A549 (cell line): ENCODE measurements around the gene TMEM120B. TPM values are rescaled to one million over a fixed set of nuclear protein-coding genes. Genes with fewer than 3 reads are reported as not detected.

ENCODE experiments used
- ATAC-seq, 2 experiments: fragments of 200-7000 bp in 1 of 2; fragments of >200 bp in 1 of 2; cut with Nextera tagmentation in 1 of 2; cut with Tn5 transposase in 1 of 2; 3 replicates each; pipeline versions ENCODE4 v1.8.0 to v1.9.1; 2018 to 2020; ENCODE audit warnings: mild to moderate bottlenecking in 1 of 2, moderate library complexity in 1 of 2
- CTCF ChIA-PET: fragments of 300-600 bp; sonication (Branson Sonifier 250); formaldehyde crosslinking; extraction: SDS; loops from one replicate; lab custom pipeline; 2021; ENCODE audit warnings: antibody characterized with exemption, inconsistent platforms; lab: Yijun Ruan, JAX
- POLR2A ChIA-PET: fragments of 350-600 bp; formaldehyde crosslinking; extraction: SDS; loops from one replicate; lab custom pipeline; 2021; ENCODE audit warnings: antibody characterized with exemption, inconsistent platforms; lab: Yijun Ruan, JAX
- DNase-seq, 2 experiments: peaks; one replicate each; pipeline versions ENCODE4 v3.0.0 to v3.0.0-alpha.2; 2011 to 2016; ENCODE audit warnings: low read depth in 1 of 2, low spot score in 1 of 2
- FAIRE-seq: peaks from 2 replicates; lab custom pipeline; 2011; peaks lifted over from hg19 to GRCh38; lab: Jason Lieb, UNC
- H3K27ac ChIP-seq, 2 experiments: fragments of >200 bp; sonication (Bioruptor Twin); formaldehyde crosslinking; 3 replicates each; pipeline ENCODE4 v1.5.1; 2016 to 2017
- H3K4me1 ChIP-seq: fragments of >200 bp; sonication (Bioruptor Twin); formaldehyde crosslinking; 3 replicates; pipeline ENCODE4 v1.6.1; 2016
- H3K4me2 ChIP-seq: fragments of >200 bp; sonication (Bioruptor Twin); formaldehyde crosslinking; 3 replicates; pipeline ENCODE4 v1.6.1; 2016
- H3K4me3 ChIP-seq: fragments of >200 bp; sonication (Bioruptor Twin); formaldehyde crosslinking; 3 replicates; pipeline ENCODE4 v1.5.1; 2016
- H3K9me3 ChIP-seq: fragments of >200 bp; sonication (Bioruptor Twin); formaldehyde crosslinking; 3 replicates; pipeline ENCODE4 v1.6.1; 2016
- BHLHE40 ChIP-seq: IDR thresholded peaks from 2 replicates; pipeline ENCODE4 v1.6.1; 2012; ENCODE audit warnings: low read depth, low read length, inconsistent platforms
- CBX2 ChIP-seq: fragments of 200-600 bp; sonication (generic); IDR thresholded peaks from 2 replicates; pipeline ENCODE4 v1.6.1; 2016; ENCODE audit warnings: low read depth, mild to moderate bottlenecking, borderline replicate concordance
- CBX8 ChIP-seq: fragments of 200-600 bp; sonication (generic); IDR thresholded peaks from 2 replicates; pipeline ENCODE4 v1.6.1; 2016
- CHD2 ChIP-seq: fragments of 150-350 bp; IDR thresholded peaks from 2 replicates; pipeline ENCODE4 v1.6.1; 2014; ENCODE audit warnings: low read length; ENCODE audit not compliant: partially characterized antibody
- CHD4 ChIP-seq: fragments of 200-600 bp; sonication (generic); IDR thresholded peaks from 2 replicates; pipeline ENCODE4 v1.6.1; 2016; ENCODE audit warnings: antibody characterized with exemption, mild to moderate bottlenecking, borderline replicate concordance
- EP300 ChIP-seq, 2 experiments: fragments of >200 bp; sonication (Bioruptor Twin); formaldehyde crosslinking; IDR thresholded peaks; 2 replicates in 1 of 2; 3 replicates in 1 of 2; pipeline ENCODE4 v1.6.1; 2016 to 2017
- ESRRA ChIP-seq: fragments of 150-350 bp; IDR thresholded peaks from 2 replicates; pipeline ENCODE4 v1.6.1; 2014; ENCODE audit warnings: mild to moderate bottlenecking, low read length, borderline replicate concordance
- FOSB ChIP-seq: fragments of 250-450 bp; sonication (Bioruptor Pico); IDR thresholded peaks from 2 replicates; pipeline ENCODE4 v1.5.0; 2020; ENCODE audit warnings: mild to moderate bottlenecking, moderate library complexity
- FOSL2 ChIP-seq, 2 experiments: fragments of 450-650 bp in 1 of 2; fragments of >200 bp in 1 of 2; sonication (Bioruptor Twin) in 1 of 2; formaldehyde crosslinking; IDR thresholded peaks; 2 replicates each; pipeline versions ENCODE4 v1.5.0 to v1.6.1; 2016 to 2020; ENCODE audit warnings: mild to moderate bottlenecking in 1 of 2, moderate library complexity in 1 of 2
- HDAC2 ChIP-seq: fragments of 200-600 bp; sonication (generic); IDR thresholded peaks from 2 replicates; pipeline ENCODE4 v1.6.1; 2016
- HEYL ChIP-seq: fragments of 250-450 bp; sonication (Bioruptor Pico); IDR thresholded peaks from 2 replicates; pipeline ENCODE4 v1.8.0; 2021; ENCODE audit warnings: mild to moderate bottlenecking, moderate library complexity
- HOXA7 ChIP-seq: fragments of 250-450 bp; sonication (Bioruptor Pico); IDR thresholded peaks from 2 replicates; pipeline ENCODE4 v1.5.0; 2020; ENCODE audit warnings: mild to moderate bottlenecking, moderate library complexity
- HOXB13 ChIP-seq: fragments of 250-450 bp; sonication (Bioruptor Pico); IDR thresholded peaks from 2 replicates; pipeline ENCODE4 v1.5.0; 2020; ENCODE audit warnings: low read depth, mild to moderate bottlenecking, moderate library complexity
- JUN ChIP-seq, 2 experiments: fragments of >200 bp; sonication (Bioruptor Twin); formaldehyde crosslinking; IDR thresholded peaks; 2 replicates in 1 of 2; 3 replicates in 1 of 2; pipeline ENCODE4 v1.6.1; 2016 to 2017
- JUNB ChIP-seq: fragments of >200 bp; sonication (Bioruptor Twin); formaldehyde crosslinking; IDR thresholded peaks from 2 replicates; pipeline ENCODE4 v1.6.1; 2016
- MAZ ChIP-seq: fragments of 150-350 bp; IDR thresholded peaks from 2 replicates; pipeline ENCODE4 v1.6.1; 2014; ENCODE audit warnings: antibody characterized with exemption, low read depth, low read length, borderline replicate concordance
- NFE2L2 ChIP-seq: fragments of 150-350 bp; conservative IDR thresholded peaks from 2 replicates; pipeline ENCODE4 v1.6.1; 2014; ENCODE audit warnings: low read length
- RAD21 ChIP-seq, 2 experiments: fragments of >200 bp in 1 of 2; sonication (Bioruptor Twin) in 1 of 2; formaldehyde crosslinking in 1 of 2; IDR thresholded peaks in 1 of 2; conservative IDR thresholded peaks in 1 of 2; 2 replicates in 1 of 2; 3 replicates in 1 of 2; pipeline ENCODE4 v1.6.1; 2012 to 2018; ENCODE audit warnings: inconsistent platforms in 1 of 2
- ZC3H11A ChIP-seq: fragments of 450-650 bp; IDR thresholded peaks from 2 replicates; pipeline ENCODE4 v1.6.1; 2014; ENCODE audit warnings: antibody characterized with exemption, mild to moderate bottlenecking
- ZFP36 ChIP-seq: fragments of 450-650 bp; IDR thresholded peaks from 2 replicates; pipeline ENCODE4 v1.6.1; 2014; ENCODE audit warnings: borderline replicate concordance; ENCODE audit not compliant: partially characterized antibody
- ZSCAN20 ChIP-seq: fragments of 250-450 bp; sonication (Bioruptor Pico); IDR thresholded peaks from 2 replicates; pipeline ENCODE4 v1.8.0; 2022; ENCODE audit warnings: mild to moderate bottlenecking, moderate library complexity
- WGBS: methylation state at CpG from one replicate; pipeline ENCODE4 v1.1.6; 2017; ENCODE audit errors: missing lambda C conversion rate; 5-methylcytosine and 5-hydroxymethylcytosine counted together
- polyA plus RNA-seq, 4 experiments: library from polyadenylated mRNA; depleted of rRNA in 3 of 4; stranded (reverse); fragments of >200 nt; fragmentation: RNase III in 1 of 4; extraction: RNeasy Plus Mini Kit Qiagen cat#74134 plus additional on column Dnase treatment in 1 of 4; gene quantifications; 2 replicates in 3 of 4; 3 replicates in 1 of 4; pipeline ENCODE4 v1.2.3, GENCODE V29; 2011 to 2017
- TF ChIP-seq, protein P1 (sequence below): fragments of 250-450 bp; sonication (Bioruptor Pico); IDR thresholded peaks from 2 replicates; pipeline ENCODE4 v1.5.0; 2021; ENCODE audit warnings: mild to moderate bottlenecking, moderate library complexity, borderline replicate concordance
- TF ChIP-seq, protein P2 (sequence below): IDR thresholded peaks from 2 replicates; pipeline ENCODE4 v1.6.1; 2012
- TF ChIP-seq, protein P3 (sequence below): fragments of >200 bp; sonication (Bioruptor Twin); formaldehyde crosslinking; IDR thresholded peaks from 2 replicates; pipeline ENCODE4 v1.6.1; 2016
- TF ChIP-seq, protein P4 (sequence below): fragments of 250-450 bp; sonication (Bioruptor Pico); IDR thresholded peaks from 2 replicates; pipeline ENCODE4 v1.5.0; 2020; ENCODE audit warnings: low read depth, mild to moderate bottlenecking, moderate library complexity
- TF ChIP-seq, protein P5 (sequence below): fragments of >200 bp; sonication (Bioruptor Twin); formaldehyde crosslinking; IDR thresholded peaks from 3 replicates; pipeline ENCODE4 v1.6.1; 2016

The TMEM120B gene
- polyA plus RNA-seq, 2 of the 4 experiments (the other 2 are of a cell fraction) = 10.6 to 13.2 TPM

DNA sequence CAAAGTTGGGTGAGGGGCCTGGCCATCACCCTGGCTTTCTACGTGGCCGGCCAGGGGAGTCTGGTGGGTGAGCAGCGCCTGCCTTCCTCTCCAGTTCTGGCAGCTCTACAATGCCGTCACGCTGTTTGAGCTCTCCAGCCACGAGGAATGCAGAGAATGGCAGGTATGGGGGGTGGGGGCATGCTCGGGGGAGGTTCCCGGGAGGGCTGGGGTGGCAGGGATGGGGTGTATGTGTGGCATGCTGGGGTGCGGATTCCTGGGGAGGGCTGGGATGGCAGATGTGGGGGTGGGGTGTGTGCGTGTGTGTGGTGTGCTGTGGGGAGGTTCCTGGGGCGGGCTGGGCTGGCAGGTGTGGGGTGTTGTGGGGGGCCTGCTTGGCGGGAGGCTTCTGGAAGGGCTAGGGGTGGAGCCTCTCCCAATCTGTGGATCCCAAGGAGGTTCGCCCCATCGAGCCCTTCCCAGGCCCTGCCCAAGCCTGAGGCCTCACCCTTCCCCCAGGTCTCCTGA is 62.5 kb downstream of the TMEM120B start:
- ATAC-seq = peak in 1 of 2 experiments; percentile 2; a peak in 2 of 6 replicates
- POLR2A ChIA-PET = interaction anchor here (0.5 kb wide), 1 partner anchor 81 kb away, joined by 4 read pairs; no protein-coding TSS in a partner anchor
- H3K4me1 ChIP-seq = peaks cover 50% of the 10 kb centered on the region
- H3K4me2 ChIP-seq = peak overlapping the region; percentile 44; the same call in 1 of the 3 replicates
- no peak overlapping the region for H3K4me3 ChIP-seq
- peak overlapping the region; percentile 46 to 84; a peak in 5 of 6 replicates for H3K27ac ChIP-seq
- CTCF ChIA-PET = interaction anchor here (1.0 to 72.2 kb wide), 7 partner anchors 11 to 113 kb away, joined by 3 to 2657 read pairs (median 29); partner anchors contain the start of genes PSMD9, RHOF and SETD1B
- no peak for FAIRE-seq
- DNase-seq = no peak
- TF ChIP-seq EP300 (IDR thresholded peaks at IDR 0.05) (no peak), CBX8 (no peak), JUNB (no peak), CBX2 (no peak), ZSCAN20 (CRISPR knock-in tag) (no peak), ZFP36 (no peak)
- TF ChIP-seq, protein P1, sequence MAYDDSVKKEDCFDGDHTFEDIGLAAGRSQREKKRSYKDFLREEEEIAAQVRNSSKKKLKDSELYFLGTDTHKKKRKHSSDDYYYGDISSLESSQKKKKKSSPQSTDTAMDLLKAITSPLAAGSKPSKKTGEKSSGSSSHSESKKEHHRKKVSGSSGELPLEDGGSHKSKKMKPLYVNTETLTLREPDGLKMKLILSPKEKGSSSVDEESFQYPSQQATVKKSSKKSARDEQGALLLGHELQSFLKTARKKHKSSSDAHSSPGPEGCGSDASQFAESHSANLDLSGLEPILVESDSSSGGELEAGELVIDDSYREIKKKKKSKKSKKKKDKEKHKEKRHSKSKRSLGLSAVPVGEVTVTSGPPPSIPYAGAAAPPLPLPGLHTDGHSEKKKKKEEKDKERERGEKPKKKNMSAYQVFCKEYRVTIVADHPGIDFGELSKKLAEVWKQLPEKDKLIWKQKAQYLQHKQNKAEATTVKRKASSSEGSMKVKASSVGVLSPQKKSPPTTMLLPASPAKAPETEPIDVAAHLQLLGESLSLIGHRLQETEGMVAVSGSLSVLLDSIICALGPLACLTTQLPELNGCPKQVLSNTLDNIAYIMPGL (CRISPR knock-in tag) = no peak
- WGBS = 67% methylated on average over 9 of the region's 14 CpGs
- no peaks in the 10 kb centered on the region for H3K9me3 ChIP-seq

DNA sequence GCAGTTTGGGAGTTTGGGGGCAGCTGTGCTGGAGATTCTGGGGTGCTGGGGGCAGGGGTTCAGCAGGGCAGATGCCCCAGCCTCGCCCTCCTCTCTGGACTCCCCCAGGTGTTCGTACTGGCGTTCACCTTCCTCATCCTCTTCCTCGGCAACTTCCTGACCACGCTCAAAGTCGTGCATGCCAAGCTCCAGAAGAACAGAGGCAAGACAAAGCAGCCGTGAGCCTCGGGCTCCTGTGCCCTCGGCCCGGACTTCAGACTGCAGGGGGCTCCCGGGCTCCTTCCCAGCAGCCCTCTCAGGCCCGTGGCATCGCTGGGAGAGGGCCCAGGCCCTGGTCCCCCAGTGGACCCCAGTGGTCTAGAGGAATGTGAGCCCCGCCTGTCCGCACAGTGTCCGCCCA is 62.9 kb downstream of the TMEM120B start:
- peak; percentile 1 to 9; a peak in 3 of 6 replicates for ATAC-seq
- Histone ChIP-seq H3K4me3 (no peak overlapping the region), H3K9me3 (no peaks in the 10 kb centered on the region), H3K4me2 (peak overlapping the region; percentile 44; the same call in 2 of the 3 replicates), H3K4me1 (peaks cover 50% of the 10 kb centered on the region), H3K27ac (peak overlapping the region; percentile 46 to 84)
- no peak for DNase-seq
- ChIA-PET POLR2A (no interaction called here), CTCF (interaction anchor here (1.0 to 72.2 kb wide), 5 partner anchors 10 to 84 kb away, joined by 3 to 2657 read pairs (median 509); partner anchors contain the start of genes RHOF and SETD1B)
- 64% methylated on average over 14 of the region's 16 CpGs for WGBS
- TF ChIP-seq CBX8 = no peak
- TF ChIP-seq CHD2 = no peak
- FAIRE-seq = no peak

DNA sequence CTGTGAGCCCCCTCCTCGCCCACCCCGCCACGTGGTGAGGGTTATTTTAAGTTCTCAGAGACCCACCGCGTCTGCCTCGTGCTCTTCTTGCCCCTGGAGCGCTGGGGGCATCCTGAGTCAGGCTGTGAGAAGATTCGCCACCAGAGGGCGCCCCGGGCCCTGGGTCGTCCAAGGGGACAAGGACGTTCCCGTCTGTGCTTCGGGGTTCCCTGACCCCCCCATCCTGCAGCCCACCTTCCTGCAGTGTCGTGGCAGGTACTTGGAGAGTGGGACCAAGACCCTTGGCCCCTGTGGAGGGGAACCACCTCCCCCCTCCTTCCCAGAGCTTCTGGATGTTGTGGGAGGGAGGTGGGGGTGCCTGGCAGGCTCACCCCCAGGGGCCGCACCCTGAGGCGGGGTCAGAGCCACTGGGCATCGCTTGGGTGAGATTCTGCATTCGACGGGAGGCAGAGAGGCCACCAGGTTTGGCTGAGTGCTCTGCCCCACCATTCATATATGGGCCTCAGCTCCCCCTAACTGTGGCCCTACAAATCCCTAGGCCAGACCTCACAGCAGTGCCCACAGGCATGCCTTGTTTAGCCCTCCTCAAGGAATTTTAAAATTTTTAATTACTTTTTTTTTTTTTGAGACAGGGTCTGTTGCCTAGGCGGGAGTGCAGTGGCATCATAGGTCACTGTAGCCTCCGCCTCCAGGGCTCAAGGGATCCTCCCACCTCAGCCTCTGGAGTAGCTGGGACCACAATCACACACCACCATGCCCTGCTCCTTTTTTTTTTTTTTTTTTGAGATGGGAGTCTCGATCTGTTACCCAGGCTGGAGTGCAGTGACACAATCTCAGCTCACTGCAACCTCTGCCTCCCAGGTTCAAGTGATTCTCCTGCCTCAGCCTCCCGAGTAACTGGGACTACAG is 63.9 kb downstream of the TMEM120B start:
- H3K4me1 ChIP-seq = peaks cover 51% of the 10 kb centered on the region
- H3K9me3 ChIP-seq = no peaks in the 10 kb centered on the region
- peak overlapping the region; percentile 44 for H3K4me2 ChIP-seq
- 22% methylated on average over 19 of the region's 24 CpGs for WGBS
- peak overlapping the region; percentile 46 to 84 for H3K27ac ChIP-seq
- CTCF ChIA-PET = interaction anchor here (0.7 to 72.2 kb wide), 16 partner anchors 9 to 785 kb away, joined by 3 to 2657 read pairs (median 4); partner anchors contain the start of genes PSMD9, RHOF, SETD1B and TMEM120B
- peak; percentile 56 to 75 for ATAC-seq
- POLR2A ChIA-PET = interaction anchor here (1.8 kb wide), 1 partner anchor 18 kb away, joined by 5 read pairs; no protein-coding TSS in a partner anchor
- no peak for FAIRE-seq
- no peak overlapping the region for H3K4me3 ChIP-seq
- peak; percentile 81 to 88 for DNase-seq
- TF ChIP-seq CHD4 (no peak), BHLHE40 (no peak), ZC3H11A (no peak), ESRRA (no peak), HEYL (CRISPR knock-in tag) (no peak), MAZ (peak; percentile 58; the same call in 1 of the 2 replicates), HOXA7 (CRISPR knock-in tag) (peak; percentile 32; the same call in 1 of the 2 replicates), FOSB (CRISPR knock-in tag) (peak; percentile 86), FOSL2 (IDR thresholded peaks at IDR 0.05) (no peak), FOSL2 (CRISPR knock-in tag; IDR thresholded peaks at IDR 0.05) (peak; percentile 45; the same call in 1 of the 2 replicates), HOXB13 (no peak), JUN (IDR thresholded peaks at IDR 0.05) (peak in 1 of 2 experiments; percentile 32; a peak in 3 of 5 replicates), CBX8 (no peak), RAD21 (conservative IDR thresholded peaks at IDR 0.05 in 1 of 2, IDR thresholded peaks at IDR 0.05 in 1 of 2) (peak; percentile 76 to 87), HDAC2 (no peak), NFE2L2 (no peak), ZFP36 (no peak), CHD2 (no peak)
- TF ChIP-seq, protein P2, sequence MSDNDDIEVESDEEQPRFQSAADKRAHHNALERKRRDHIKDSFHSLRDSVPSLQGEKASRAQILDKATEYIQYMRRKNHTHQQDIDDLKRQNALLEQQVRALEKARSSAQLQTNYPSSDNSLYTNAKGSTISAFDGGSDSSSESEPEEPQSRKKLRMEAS = peak; percentile 72
- TF ChIP-seq, protein P3, sequence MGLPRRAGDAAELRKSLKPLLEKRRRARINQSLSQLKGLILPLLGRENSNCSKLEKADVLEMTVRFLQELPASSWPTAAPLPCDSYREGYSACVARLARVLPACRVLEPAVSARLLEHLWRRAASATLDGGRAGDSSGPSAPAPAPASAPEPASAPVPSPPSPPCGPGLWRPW = no peak
- TF ChIP-seq, protein P4, sequence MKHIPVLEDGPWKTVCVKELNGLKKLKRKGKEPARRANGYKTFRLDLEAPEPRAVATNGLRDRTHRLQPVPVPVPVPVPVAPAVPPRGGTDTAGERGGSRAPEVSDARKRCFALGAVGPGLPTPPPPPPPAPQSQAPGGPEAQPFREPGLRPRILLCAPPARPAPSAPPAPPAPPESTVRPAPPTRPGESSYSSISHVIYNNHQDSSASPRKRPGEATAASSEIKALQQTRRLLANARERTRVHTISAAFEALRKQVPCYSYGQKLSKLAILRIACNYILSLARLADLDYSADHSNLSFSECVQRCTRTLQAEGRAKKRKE (CRISPR knock-in tag) = no peak
- TF ChIP-seq, protein P5, sequence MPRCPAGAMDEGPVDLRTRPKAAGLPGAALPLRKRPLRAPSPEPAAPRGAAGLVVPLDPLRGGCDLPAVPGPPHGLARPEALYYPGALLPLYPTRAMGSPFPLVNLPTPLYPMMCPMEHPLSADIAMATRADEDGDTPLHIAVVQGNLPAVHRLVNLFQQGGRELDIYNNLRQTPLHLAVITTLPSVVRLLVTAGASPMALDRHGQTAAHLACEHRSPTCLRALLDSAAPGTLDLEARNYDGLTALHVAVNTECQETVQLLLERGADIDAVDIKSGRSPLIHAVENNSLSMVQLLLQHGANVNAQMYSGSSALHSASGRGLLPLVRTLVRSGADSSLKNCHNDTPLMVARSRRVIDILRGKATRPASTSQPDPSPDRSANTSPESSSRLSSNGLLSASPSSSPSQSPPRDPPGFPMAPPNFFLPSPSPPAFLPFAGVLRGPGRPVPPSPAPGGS = no peak
